Stimulated activated CD4-positive, alpha-beta T cell treated with anti-CD3 and anti-CD28 coated beads, Interleukin-15, amount 100 ng/mL, for 1 hour (primary cell): ENCODE results near the gene SPTB.
A peak's percentile ranks its signal among the peaks of the same experiment; 100 is the strongest.
"Not testable (repeated sequence)": the region's sequence is repeated elsewhere in the genome, so short reads cannot be mapped to it uniquely, and the experiment has no call there.

Experiments
- DNase-seq, 2 donors: peaks; one replicate each; pipeline ENCODE4 v3.0.0-alpha.2; 2020; ENCODE audit warnings: low read depth in 1 of 2, low spot score in 1 of 2

The SPTB gene

DNA sequence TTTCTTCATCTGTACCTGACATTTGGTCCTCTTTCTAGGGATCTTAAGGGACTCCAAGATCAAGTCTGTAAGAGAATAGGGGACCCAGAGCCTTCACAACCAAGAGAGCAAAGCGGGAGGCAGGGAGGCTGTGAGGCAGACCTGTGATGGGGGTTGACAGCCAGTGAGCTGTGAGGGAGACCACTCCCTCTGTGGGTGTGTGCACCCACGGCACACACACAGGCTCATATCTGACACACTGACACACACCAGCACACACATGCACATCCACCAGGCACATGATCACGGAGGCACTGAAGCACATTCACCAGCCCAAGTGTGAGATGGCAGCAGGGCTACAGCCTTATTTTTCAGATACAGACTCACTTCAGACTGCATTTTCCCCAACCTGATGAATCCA, 55.2 kb downstream of the SPTB start:
- DNase-seq: no peak

DNA sequence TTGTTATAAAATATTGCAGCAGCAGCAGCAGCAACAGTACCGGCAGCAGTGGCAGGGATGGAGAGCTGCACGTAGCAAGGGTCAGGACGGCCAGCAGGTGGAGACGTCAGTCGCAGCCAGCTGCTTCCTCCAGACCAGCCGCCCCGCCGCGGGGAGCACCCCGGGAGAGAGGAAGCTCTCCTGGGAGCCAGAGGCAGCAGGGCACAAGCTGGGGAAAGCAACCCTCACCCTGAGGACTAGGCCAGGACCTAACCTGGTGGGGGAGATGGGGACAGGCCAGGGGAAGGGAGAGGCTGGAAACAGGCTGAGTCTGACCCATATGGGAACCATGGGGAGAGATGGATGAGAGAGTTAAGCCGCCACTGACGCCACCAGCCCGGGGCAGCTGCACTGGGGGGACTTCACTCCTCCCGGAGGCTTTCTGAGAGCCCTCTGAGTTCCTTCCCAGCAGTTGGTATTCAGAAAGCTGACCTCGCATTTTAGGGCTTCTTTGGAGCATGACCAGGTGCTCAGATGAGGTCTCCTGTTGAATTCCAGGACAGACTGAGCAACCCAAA, 56.3 kb downstream of the SPTB start:
- DNase-seq: peak; percentile 26 to 51

- DNase-seq: no peak
Observed at GRCh38 chr14:64821651-64822050, 58.1 kb downstream of the SPTB start.

DNA sequence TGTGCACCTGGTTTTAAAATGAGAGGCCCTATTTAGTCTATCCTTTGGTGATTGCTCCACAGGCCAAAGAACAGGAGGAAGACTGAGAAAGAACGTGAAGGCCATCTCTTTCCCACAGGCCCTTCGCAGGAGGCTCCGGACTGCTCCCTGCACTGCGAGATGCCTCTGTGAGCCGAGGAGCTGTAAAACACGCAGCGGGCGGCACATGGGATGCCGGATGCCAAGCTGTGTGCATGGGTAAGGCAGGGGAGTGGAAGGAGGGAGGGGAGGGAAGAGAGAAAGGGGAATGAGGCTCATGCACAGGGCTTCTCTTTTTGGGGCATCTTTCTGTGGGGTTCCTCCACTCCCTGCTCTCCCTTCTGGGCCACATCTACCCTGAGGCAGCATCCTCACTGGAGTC, 61.6 kb downstream of the SPTB start:
- DNase-seq: no peak

DNA sequence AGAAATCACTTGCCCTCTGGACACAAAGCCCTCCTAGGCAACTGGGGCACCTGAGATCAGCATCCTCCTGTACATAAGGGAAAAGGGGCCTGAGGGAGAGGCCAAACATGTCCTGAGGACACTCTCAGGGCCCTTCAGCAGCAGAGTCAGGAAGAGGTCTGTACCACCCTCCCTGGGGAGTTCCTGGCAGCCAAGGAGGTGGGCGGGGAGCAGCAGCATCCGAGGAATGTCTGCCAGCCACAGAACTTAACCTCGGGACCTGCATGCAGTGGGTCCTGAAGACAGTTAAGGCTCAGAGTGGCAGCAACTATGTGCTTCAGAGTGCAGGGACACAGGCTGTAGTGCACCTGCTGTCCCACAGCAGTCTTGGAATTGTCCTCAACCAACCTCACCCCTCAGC, 62.1 kb downstream of the SPTB start:
- DNase-seq: no peak

DNA sequence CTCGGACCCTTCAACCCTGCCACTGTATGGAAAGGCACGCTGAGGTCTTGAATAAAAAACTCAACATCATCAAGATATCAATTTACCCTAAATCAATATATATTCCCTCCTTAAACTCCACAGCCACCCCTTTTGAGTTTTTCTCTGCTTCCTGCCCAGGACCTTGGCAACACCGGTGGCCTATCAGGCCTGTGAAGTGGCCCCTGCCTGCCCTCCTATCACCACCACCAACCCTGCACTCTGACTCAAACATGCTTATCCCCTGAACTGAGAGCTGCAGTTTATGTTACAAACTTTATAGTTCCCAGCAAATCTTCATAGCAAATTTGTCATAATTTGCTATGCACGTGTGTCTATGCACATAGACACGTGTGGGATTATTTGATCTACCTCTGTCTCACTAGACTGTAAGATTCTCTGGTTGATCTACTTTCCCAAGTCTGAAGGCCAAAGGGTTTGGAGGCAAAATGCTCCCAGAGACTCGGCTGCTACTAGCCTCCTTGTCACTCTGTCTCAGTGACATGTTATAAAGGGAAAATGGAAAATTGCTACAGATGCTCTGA, 63.4 kb downstream of the SPTB start:
- no peak for DNase-seq

DNA sequence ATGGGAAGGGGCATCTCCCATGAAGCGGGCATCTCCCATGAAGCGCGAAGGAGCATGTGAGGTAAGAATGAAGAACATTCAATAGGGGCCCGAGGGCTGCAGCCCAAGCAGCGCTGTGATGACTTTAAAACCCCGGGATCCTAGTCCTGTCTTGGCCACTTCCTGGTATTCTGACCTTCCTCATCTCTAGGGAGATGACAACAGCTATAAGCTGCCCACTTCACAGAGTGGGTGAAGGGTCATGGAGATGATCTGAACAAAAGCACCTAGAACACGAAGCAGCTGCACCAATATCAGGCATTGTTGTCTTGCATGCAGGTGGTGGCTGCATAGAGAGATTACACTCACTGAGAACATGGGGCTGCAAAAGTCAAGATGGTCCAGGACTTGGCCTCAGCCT, 64.5 kb downstream of the SPTB start:
- DNase-seq: no peak

DNA sequence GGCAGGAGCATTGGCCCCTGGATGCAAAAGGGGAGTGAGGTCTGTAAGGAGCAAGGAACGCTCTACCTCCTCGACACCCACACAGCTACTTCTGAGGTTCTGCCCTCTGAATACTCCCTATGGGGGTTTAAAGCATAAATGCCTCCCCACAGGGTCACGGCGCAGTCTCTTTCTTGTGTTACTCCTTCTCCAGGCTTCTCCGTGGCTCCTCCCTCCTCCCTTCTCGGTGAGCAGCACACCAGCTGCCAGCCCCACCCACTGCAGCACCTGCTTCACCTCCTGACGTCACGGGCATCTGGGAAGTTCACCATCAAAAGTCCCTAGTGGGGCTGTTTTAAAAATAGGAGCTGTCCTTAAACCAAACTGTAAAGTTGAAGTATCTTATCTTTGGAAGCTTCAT, 67.3 kb downstream of the SPTB start:
- no peak for DNase-seq

GRCh38 chr14:64811676-64812075, 68.0 kb downstream of the SPTB start:
- DNase-seq: no peak

DNA sequence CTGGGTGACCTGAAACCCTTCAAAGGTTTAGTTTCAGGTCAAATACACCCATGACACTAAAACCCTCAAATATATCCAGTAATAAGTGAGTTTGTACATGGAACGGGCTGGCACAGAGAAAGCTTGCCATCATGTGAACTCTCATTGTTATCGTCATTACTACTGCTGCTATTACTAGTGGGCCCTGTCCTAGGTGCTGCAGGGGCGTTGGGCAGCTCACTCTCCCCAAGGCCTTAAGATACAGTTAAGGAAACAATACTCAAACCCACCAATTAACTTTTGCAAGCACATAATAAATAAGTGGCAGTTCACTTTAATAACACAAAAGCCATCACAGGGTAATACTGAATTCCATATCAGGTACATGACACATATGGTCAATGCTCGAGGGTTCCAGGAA, 71.3 kb downstream of the SPTB start:
- no peak for DNase-seq

DNA sequence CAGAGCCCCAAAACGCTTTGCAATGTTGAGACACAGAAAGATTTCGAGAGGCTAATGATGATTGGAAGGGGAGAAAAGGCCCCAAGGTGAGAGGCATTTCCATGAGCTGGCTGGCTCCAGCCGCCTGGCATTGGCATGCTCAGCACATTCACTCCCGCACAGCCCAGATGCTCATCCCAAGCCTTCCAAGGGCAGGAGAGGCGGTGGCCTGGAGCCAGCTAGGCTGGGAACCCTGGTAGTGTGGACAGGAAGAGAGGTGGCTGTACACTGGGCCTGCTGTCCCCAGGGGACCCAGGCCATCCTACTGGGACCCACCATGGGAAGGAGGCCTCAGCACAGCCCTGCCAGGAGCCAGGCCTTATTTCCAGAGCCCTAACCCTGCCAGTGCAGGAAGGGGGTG, 72.2 kb downstream of the SPTB start:
- DNase-seq: no peak

DNA sequence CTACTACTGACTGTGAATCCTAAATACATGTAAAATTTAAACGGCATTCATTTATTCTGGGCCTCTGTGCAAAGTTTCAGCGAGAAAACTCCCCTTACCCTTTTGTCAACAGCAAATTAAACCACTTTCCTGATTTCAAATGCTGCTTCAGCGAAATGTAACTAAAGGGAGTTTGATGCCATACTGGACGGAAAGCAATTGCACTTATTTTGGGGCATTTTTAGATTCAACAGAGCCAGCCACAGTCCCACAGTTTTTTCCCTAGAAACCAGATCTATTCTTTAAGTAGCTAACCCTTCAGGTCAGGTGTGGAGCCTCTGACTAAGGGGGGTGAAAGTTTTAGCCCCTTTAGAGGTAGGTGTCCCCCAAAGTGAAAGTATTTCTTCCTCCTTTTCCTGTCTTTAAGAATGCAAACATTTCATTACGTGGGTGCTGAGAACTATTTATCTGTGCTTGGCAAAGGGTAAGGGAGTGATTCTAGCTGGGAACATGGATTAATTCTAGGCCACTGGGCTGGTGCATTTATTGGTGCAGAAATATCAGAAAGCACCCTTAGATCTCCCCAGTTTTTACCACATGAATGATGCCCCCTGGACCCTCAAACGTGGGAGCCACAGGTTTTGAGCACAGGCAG, 72.7 kb downstream of the SPTB start:
- no peak for DNase-seq

GRCh38 chr14:64806202-64806861, 73.4 kb downstream of the SPTB start:
- no peak for DNase-seq

- not testable (repeated sequence) for DNase-seq
Observed at GRCh38 chr14:64805646-64806045, 74.1 kb downstream of the SPTB start.

DNA sequence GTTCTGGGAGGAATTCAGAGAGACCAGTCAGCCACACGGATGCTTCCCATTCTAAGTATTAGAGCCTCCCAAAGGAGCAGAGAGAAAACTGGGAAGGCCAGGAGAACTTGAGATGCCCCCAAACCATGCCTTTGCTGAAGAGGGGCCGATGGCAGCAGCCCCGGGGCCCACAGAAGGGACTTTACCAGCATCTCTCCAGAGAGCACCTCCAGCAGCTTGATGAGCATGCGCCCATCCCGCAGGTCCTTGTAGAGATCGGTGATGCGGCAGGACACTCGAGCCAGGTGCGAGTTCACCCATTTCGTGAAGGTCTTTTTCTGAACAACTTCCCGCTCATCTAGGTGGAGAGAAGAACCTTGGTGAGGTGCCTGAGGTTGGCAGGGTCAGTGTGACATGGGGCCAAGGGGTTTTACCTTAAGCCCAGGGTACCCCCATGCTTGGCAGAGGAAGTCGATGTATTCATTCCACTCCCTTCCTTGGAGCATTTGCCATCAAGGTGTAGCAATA, 74.9 kb downstream of the SPTB start:
- DNase-seq: no peak

- no peak for DNase-seq
Observed at GRCh38 chr14:64801800-64802199, 77.9 kb downstream of the SPTB start.

GRCh38 chr14:64801046-64801445, 78.7 kb downstream of the SPTB start:
- DNase-seq: no peak

DNA sequence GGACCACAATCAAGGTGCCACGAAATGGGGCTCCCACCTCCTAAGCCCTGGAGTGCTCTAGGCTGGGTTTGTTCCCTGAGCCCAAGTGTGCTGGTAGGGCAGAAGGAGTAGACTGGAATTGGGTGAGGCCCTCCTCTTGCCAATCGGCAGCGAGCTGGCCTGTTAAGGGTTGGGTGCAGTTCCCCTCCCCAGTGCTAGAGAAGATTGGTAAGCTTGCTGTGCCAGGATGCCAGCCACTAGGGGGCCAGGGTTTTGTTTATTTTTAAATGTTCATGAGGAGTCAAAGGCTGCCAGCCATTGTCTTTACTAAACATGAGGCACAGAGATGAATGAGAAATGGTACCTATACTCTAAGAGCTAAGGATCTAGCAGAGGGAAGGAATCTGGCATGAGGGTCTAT, 79.7 kb downstream of the SPTB start:
- DNase-seq: no peak

- DNase-seq: no peak
Observed at GRCh38 chr14:64799555-64799954, 80.2 kb downstream of the SPTB start.

DNA sequence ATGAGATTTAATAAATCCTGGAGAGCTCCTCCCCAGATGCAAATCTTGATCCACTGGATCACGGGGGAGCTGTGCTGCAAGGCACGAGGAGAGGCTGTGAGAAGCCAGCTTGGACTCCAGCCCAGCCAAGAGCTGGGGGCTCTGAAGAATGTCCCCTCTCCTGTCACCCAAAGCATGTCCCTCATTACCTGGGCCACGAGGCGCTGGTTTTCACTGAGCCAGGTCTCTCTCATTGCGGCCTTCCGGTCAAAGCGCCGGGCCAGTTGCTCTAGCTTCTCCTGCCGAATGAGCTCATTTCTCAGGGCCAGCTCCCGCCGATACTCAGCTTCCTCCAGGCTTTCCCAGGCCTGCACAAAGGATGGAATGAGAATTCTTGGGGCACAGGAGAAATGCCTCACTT, 83.3 kb downstream of the SPTB start:
- DNase-seq: no peak

DNA sequence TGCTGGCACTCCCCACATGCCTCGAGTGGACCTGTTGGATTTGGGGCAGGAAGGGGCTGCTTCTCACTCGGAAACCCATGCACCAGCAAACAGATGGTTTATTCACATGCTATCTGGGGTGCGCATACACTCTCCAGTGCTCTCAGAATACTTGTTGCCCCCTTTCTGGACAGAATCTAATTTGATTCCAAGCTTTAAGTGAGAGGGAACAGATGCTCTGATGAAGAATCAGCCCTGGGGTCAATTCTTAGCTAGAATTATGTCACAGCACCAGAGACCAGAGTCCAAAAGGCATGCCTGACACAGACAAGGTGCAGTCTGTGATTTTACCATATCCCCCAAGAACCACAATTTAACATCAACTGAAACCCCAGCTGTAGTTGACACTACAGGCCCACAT, 83.8 kb downstream of the SPTB start:
- DNase-seq: no peak

- no peak for DNase-seq
Observed at GRCh38 chr14:64795211-64795610, 84.5 kb downstream of the SPTB start.
